ENCODE data around the gene TFAP2A.

Gene TFAP2A

GRCh38 chr6:10425975-10426780 lies 11.3 kb upstream of the TFAP2A start:
- DNase-seq (ENCODE audit: low read depth in 2 of 2): no peak

DNA sequence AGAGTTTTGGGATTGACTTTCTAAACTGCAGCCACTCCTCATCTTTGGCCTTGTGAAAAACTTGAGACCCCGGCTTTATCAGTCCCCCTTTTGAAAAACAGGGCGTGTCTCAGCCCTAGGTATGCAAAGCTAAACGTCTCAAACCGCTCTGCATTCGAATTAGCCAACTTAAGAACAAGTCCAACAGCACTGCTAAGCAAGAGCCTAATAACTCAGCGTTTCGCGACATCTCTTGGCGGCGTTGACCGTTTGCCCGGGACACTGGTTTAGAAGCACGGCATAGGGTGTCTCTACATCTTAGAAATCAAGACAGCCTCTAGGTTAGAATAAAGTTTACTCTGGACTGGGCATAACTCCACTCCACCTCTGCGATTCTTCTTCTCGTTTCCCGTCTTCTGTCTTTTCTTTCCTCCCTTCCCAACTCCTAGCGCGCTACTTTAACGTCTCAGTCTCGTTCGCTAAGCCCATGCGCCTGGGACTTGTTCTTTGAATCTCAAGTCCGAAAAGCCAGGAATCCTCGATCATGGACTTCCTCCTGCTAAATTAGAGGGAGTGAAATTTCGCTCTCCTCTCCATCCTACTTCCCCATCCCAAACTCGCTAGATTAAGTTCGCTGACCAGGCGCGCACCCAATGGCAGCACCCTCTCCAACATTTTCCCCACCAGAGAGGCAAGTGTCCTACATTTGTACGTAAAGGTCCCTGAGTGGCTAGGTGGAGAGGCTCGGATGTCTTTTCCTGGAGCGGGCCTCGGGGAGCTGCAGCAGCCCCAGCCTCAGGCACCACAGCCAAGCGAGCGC lies 10.5 kb upstream of the TFAP2A start:
- no peak for DNase-seq (ENCODE audit: low read depth in 2 of 2)

GRCh38 chr6:10424040-10424439 lies 9.2 kb upstream of the TFAP2A start:
- DNase-seq (ENCODE audit: low read depth in 2 of 2): no peak

GRCh38 chr6:10422737-10423034 lies 7.8 kb upstream of the TFAP2A start:
- DNase-seq (ENCODE audit: low read depth in 2 of 2): no peak

- DNase-seq (ENCODE audit: low read depth in 2 of 2): no peak
These were observed 7.3 kb upstream of the TFAP2A start for GRCh38 chr6:10421921-10422736.

- no peak for DNase-seq (ENCODE audit: low read depth in 2 of 2)
These were observed 6.5 kb upstream of the TFAP2A start for GRCh38 chr6:10421158-10421920.

- DNase-seq (ENCODE audit: low read depth in 2 of 2): no peak
These were observed 5.8 kb upstream of the TFAP2A start for GRCh38 chr6:10420546-10421157.

GRCh38 chr6:10419749-10420545 lies 5.1 kb upstream of the TFAP2A start:
- no peak for DNase-seq (ENCODE audit: low read depth in 2 of 2)

DNA sequence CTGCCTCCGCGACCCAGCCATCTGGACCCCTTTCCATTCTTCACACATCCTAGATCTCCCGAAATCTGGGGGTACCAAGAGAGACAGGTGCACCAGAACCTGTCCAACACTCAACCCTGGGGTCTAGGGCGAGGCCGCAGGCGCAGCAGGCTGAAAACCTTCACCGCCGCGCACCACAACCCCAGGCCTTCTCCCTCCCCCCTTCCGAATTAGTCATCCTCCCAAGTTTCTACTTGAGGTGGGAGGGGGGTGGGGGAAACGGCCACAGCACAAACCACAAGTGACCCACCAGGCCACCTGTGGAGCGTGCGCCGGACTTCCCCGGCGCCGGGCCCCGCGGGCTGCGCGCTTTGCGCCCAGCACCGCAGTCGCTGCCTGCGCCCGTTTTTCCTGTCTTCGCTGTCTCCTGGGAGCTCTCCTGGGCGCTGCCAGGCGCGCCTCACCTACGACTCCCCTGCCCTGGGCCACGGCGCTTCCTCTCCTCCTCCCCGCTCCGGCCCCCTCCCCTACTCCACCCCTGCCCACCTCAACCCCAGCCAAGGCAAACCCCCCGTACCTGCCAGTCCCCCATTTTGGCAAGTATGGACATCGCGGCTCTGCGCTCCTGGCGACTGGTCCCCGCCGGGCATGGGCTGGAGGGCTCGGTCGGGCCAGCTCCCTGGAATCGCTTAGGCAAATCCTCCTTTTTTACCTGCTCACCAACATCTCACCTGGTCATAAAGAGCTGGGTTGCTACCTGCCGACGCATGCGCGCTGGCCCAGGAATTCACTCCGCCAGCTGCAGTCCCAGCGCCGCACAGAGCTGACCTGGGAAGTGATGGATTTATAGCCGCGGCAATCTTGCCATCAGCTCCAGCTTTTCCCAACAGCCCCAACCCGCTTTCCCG lies 4.2 kb upstream of the TFAP2A start:
- DNase-seq (ENCODE audit: low read depth in 2 of 2): no peak

DNA sequence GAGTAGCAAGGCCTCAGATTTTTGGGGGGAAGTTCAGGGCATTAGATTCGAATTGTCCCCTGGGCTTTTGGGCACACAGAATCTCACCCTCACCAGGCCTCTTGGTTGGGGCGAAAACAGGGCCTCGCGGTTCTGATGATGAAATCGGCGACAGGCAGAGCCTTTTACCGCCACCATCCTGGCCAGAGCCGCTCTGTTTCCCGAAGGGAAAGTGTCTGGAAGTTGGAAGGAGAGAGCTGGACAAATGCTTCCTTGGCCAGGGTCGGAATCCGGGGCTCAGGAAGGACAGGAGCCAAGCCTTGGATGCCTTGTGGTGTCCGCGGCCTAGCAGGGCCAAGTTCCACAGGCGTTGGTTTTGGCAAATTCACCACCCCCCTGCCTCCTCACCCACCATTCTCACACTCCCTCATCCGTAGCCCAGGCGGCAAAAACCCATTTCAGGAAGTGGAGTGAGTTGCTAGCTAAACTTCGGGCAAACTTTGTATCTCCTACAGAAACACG lies 3.5 kb upstream of the TFAP2A start:
- no peak for DNase-seq (ENCODE audit: low read depth in 2 of 2)

- DNase-seq (ENCODE audit: low read depth in 2 of 2): no peak
These were observed 2.8 kb upstream of the TFAP2A start for GRCh38 chr6:10417681-10418104.

DNA sequence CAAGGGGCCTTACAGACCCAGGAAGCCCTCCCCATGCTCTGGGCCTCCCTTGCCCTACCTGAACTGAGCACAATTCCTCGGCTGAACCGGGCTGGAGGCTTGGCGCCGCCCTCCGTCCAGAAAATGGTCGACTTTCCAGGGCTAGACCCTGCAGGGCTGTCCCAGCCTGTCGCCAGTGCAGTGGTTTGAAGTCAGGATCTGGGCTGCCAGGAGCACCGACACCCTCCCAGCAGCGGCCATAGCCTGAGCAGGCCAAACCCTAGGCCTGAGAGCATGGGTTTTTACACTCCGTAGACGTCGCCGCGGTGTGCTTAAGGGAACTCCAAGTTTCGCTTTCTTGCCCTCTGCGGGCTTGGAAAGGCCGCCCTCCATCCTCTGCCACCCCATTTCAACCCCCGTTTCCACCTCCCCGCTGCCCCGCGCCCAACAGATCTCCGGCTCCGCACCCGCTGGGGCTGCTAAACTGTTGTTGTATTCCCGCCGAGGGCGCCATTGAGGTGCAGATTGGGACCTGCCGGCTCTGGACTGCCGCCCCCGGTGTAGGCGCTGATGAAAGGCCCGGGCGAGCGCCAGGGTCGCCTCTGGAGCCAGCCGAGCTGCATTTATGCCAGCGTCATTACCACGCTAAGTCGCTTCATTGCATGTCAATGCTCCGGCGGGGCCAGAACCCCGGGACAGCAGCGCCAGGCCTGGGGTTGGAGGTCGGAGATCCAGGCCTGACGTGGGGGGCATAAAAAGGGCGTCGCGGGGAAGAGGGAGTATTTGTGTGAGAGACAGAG lies 2.2 kb upstream of the TFAP2A start:
- no peak for DNase-seq (ENCODE audit: low read depth in 2 of 2)

DNA sequence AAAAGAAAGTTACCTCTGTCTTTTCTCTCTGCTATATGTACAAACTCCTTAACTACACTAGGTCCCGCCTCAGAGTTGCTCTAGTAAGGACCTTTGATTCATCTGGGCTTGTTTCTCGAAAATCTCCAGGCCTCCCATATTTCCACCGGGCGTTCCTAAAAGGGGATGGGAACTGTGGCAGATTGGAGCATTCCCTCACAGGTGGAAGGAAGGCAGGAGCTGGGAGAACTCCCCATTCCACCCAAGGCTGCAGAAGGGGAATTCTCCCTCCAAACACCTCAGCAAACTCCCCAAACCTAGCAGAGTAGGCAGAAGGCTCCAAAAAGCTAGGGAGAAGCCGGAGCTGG lies 1.6 kb upstream of the TFAP2A start:
- DNase-seq (ENCODE audit: low read depth in 2 of 2): no peak

- DNase-seq (ENCODE audit: low read depth in 2 of 2): no peak
These were observed 975 bp upstream of the TFAP2A start for GRCh38 chr6:10415617-10416480.

DNA sequence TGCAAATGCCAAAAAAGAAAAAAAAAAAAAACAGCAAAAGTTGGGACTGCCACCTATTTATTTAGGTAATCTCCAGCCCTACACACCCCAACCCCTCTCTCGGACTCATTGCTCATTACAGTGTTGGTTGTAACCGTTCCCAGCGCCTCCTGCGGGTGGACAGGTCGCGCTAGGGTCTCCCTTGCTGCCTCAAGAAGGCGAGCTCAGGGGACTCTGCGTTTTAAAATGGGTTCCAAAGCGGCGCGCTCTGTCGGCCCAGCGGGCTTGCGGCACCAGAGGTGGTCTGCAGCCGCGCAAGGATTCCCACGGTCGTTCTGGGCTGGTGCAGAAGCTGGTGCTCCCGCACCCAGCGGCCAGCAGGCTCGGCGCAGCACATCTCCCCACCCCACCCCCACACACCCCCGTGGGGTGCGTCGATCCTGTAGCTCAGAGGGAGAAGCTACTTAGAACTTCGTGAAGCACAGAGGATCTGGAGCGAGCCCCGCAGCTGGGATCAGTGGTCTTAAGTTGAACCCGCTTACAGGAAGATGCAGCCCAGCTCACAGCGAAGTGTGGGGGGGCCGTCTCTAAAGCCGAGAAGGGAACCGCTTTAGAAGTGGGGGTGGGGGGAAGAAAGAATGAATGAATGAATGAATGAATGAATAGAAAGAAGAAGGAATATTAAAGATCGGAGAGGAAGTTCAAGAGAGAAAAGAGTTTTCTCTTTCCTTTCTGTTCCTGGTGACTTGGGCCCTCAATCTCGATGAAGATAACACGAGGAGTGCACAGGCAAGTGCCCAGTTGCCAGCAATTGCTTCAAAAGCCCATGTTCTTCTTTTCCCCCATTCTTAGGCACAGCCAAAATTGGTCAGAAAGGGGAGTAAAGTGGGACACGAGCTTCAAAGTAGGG lies 780 bp downstream of the TFAP2A start:
- no peak for DNase-seq (ENCODE audit: low read depth in 2 of 2)

DNA sequence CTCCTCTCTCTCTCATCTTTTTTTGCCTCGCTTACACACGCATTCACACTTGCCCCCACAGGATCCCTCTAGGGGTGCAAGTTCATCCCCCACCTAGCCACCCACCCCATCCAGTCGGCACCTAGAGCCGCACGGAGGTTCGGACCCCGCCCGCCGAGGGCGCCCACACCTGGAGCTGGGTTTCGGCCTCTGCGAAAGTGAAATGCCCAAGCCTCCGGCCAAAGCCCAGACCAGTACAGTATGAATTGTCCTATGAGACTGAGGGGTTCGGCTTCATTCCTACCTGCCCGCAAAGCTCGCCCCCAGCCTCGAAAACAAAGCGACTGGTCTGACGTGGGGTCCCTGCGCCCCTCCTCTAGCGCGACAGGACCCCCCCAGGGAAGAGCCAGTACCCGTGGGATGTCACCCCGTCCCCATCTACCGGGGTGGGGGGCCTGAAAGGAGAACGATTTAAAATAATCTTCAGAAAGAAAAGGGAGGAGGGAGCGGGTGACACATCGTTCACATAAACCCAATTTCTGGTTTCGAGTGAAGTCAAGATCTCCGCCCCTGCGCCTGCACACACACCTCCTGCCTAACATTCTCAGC lies 1.5 kb downstream of the TFAP2A start:
- no peak for DNase-seq (ENCODE audit: low read depth in 2 of 2)

All from stimulated activated CD8-positive, alpha-beta memory T cell treated with anti-CD3 and anti-CD28 coated beads, Interleukin-7, amount 100 ng/mL, for 1 hour (primary cell).